HepG2 (cell line): ENCODE results near the gene SLC43A1. TPM values are rescaled to one million over a fixed set of nuclear protein-coding genes. Genes with fewer than 3 reads are reported as not detected.

Source experiments
- ATF2 ChIP-seq: sonication (generic); formaldehyde crosslinking; IDR thresholded peaks from 2 replicates; pipeline ENCODE4 v1.4.0; 2020; ENCODE audit warnings: missing genetic modification reagents
- CCDC6 ChIP-seq: sonication (generic); formaldehyde crosslinking; IDR thresholded peaks from 2 replicates; pipeline ENCODE4 v1.8.1; 2022; ENCODE audit warnings: mild to moderate bottlenecking, missing genetic modification reagents, moderate library complexity
- CHD2 ChIP-seq: IDR thresholded peaks from 2 replicates; pipeline ENCODE4 v1.6.1; 2011; ENCODE audit warnings: low read depth, low read length, improper control_type of control experiment
- ERF ChIP-seq: IDR thresholded peaks from 2 replicates; pipeline ENCODE4 v1.6.1; 2018; ENCODE audit warnings: missing biosample characterization, missing genetic modification reagents
- FIP1L1 ChIP-seq: fragments of 200-400 bp; formaldehyde crosslinking; IDR thresholded peaks from 2 replicates; pipeline ENCODE4 v1.6.1; 2018; ENCODE audit warnings: low read depth, mild to moderate bottlenecking, low read length, moderate library complexity, borderline replicate concordance; ENCODE audit not compliant: insufficient read depth
- IRF9 ChIP-seq: sonication (generic); formaldehyde crosslinking; IDR thresholded peaks from 2 replicates; pipeline ENCODE4 v1.8.0; 2022; ENCODE audit warnings: missing genetic modification reagents, mild to moderate bottlenecking, borderline replicate concordance
- KAT8 ChIP-seq: IDR thresholded peaks from 2 replicates; pipeline ENCODE4 v1.6.1; 2016; ENCODE audit warnings: missing genetic modification reagents, missing compliant biosample characterization
- MLXIP ChIP-seq: sonication (generic); formaldehyde crosslinking; IDR thresholded peaks from 2 replicates; pipeline ENCODE4 v1.9.0; 2021; ENCODE audit warnings: missing genetic modification reagents, borderline replicate concordance
- NR2F6 ChIP-seq, 2 experiments: IDR thresholded peaks; 2 replicates each; pipeline ENCODE4 v1.6.1; 2016; ENCODE audit warnings: antibody characterized with exemption in 1 of 2, mild to moderate bottlenecking in 1 of 2
- PHF5A ChIP-seq: IDR thresholded peaks from one replicate; pipeline ENCODE4 v1.6.1; 2018; ENCODE audit warnings: low read depth, missing genetic modification reagents; ENCODE audit not compliant: unreplicated experiment
- PRPF4 ChIP-seq: fragments of 200-400 bp; formaldehyde crosslinking; IDR thresholded peaks from 2 replicates; pipeline ENCODE4 v1.6.1; 2016; ENCODE audit warnings: low read length, low read depth; ENCODE audit not compliant: poor library complexity, severe bottlenecking
- ZFP62 ChIP-seq: sonication (generic); formaldehyde crosslinking; IDR thresholded peaks from 2 replicates; pipeline ENCODE4 v1.4.0; 2020; ENCODE audit warnings: missing genetic modification reagents
- ZMYM2 ChIP-seq: sonication (generic); formaldehyde crosslinking; IDR thresholded peaks from 2 replicates; pipeline ENCODE4 v1.8.0; 2022; ENCODE audit warnings: mild to moderate bottlenecking, missing genetic modification reagents
- ZNF24 ChIP-seq: fragments of 450-650 bp; IDR thresholded peaks from 2 replicates; pipeline ENCODE4 v1.6.1; 2017; ENCODE audit warnings: antibody characterized with exemption, mild to moderate bottlenecking
- ZNF251 ChIP-seq: sonication (generic); formaldehyde crosslinking; IDR thresholded peaks from 2 replicates; pipeline ENCODE4 v1.9.0; 2021; ENCODE audit warnings: mild to moderate bottlenecking, missing genetic modification reagents
- ZNF670 ChIP-seq: sonication (generic); formaldehyde crosslinking; IDR thresholded peaks from 2 replicates; pipeline ENCODE4 v1.8.0; 2022; ENCODE audit warnings: mild to moderate bottlenecking, missing genetic modification reagents, borderline replicate concordance
- polyA plus RNA-seq, 8 experiments: library from polyadenylated mRNA; depleted of rRNA in 3 of 8; stranded (reverse) in 7 of 8; unstranded in 1 of 8; fragments of >200 nt; fragmentation: Illumina TruSeq in 4 of 8; extraction: Trizol in 4 of 8; gene quantifications; 2 replicates each; pipeline versions ENCODE4 v1.2.1 to v1.2.3, GENCODE V29; 2011 to 2016; ENCODE audit warnings: low read depth in 4 of 8, missing spikeins in 1 of 8, mixed read lengths in 1 of 8; ENCODE audit not compliant: insufficient read depth in 1 of 8
- total RNA-seq, 5 experiments: library from RNA; depleted of rRNA; stranded (reverse); fragments of >200 nt; fragmentation: Illumina TruSeq; extraction: Trizol; gene quantifications; 2 replicates each; pipeline ENCODE4 v1.2.3, GENCODE V29; 2016; ENCODE audit warnings: low read depth in 1 of 5
- TF ChIP-seq, protein P1 (sequence below): sonication (generic); formaldehyde crosslinking; IDR thresholded peaks from 2 replicates; pipeline ENCODE4 v1.5.0; 2020; ENCODE audit warnings: missing genetic modification reagents
- TF ChIP-seq, protein P2 (sequence below): sonication (generic); formaldehyde crosslinking; conservative IDR thresholded peaks from 2 replicates; pipeline ENCODE4 v1.4.0; 2020; ENCODE audit warnings: mild to moderate bottlenecking, missing genetic modification reagents, moderate library complexity

Gene SLC43A1
- total and polyA plus RNA-seq, 2 of the 13 experiments (the other 11 are each of a cell fraction or from before 2014, with no cell fraction given): 72.3 to 87.6 TPM

DNA sequence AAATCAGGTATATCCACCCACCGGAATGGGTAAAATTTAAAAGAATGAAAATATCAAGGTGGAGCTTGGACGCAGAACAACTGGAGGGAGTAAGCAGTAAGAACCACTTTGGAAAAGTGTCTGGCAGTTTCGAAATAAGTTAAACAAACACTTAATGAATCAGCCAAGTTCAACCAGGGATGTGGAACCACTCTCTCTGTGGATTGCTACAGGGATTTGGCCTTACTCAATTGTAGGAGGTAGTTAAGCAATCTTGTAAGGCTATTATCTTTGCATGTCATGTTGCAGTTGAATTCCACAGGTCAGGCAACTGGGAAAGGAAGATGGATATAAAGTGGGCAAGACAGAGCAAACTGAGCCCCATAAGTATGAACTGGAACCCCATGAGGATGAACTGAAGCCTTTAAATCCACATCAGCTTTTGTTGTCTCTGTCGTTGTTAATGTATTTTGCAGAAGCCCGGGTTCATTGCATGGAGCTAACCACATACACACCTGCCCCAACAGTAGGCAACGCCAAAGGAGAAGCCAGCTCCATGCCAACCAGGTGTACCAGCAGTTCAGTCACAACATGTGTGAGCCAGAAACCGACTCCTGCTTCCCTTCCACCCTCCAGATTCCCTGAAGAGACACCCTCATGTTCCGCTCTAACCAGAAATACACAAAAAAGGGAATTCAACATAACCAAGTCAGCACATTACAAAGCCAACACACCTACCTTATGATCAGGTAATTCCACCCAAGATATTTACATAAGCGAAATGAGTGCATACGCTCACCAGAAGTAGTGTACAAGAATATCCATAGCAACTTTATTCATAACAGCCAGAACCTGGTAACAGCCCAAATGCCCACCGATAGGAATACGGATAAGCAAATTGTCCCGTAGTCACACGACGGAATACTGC is 80.6 kb downstream of the SLC43A1 start (continued):
- TF ChIP-seq, protein P1, sequence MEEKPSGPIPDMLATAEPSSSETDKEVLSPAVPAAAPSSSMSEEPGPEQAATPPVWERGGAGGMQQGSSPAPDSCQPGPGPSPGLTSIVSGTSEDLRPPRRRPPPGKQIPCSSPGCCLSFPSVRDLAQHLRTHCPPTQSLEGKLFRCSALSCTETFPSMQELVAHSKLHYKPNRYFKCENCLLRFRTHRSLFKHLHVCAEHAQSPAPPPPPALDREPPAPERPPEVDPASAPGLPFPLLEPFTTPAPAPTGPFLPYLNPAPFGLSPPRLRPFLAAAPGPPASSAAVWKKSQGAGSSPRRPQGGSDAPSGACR (CRISPR knock-in tag): peak; percentile 74; the same call in 1 of the 2 replicates
- TF ChIP-seq KAT8 (peak; percentile 67; the same call in 1 of the 2 replicates), ATF2 (CRISPR knock-in tag) (peak; percentile 63; the same call in 1 of the 2 replicates), CHD2 (no peak), CCDC6 (CRISPR knock-in tag) (peak; percentile 80), ZNF24 (peak; percentile 83), ZMYM2 (CRISPR knock-in tag) (no peak), IRF9 (CRISPR knock-in tag) (no peak), PRPF4 (no peak), ZNF251 (CRISPR knock-in tag) (no peak), FIP1L1 (no peak), NR2F6 (IDR thresholded peaks at IDR 0.05) (peak; percentile 64), NR2F6 (CRISPR knock-in tag; IDR thresholded peaks at IDR 0.05) (peak; percentile 77; the same call in 1 of the 2 replicates), MLXIP (no peak), ZFP62 (CRISPR knock-in tag) (no peak), ZNF670 (no peak), ERF (peak; percentile 66), PHF5A (CRISPR knock-in tag) (peak; percentile 60)
- TF ChIP-seq, protein P2, sequence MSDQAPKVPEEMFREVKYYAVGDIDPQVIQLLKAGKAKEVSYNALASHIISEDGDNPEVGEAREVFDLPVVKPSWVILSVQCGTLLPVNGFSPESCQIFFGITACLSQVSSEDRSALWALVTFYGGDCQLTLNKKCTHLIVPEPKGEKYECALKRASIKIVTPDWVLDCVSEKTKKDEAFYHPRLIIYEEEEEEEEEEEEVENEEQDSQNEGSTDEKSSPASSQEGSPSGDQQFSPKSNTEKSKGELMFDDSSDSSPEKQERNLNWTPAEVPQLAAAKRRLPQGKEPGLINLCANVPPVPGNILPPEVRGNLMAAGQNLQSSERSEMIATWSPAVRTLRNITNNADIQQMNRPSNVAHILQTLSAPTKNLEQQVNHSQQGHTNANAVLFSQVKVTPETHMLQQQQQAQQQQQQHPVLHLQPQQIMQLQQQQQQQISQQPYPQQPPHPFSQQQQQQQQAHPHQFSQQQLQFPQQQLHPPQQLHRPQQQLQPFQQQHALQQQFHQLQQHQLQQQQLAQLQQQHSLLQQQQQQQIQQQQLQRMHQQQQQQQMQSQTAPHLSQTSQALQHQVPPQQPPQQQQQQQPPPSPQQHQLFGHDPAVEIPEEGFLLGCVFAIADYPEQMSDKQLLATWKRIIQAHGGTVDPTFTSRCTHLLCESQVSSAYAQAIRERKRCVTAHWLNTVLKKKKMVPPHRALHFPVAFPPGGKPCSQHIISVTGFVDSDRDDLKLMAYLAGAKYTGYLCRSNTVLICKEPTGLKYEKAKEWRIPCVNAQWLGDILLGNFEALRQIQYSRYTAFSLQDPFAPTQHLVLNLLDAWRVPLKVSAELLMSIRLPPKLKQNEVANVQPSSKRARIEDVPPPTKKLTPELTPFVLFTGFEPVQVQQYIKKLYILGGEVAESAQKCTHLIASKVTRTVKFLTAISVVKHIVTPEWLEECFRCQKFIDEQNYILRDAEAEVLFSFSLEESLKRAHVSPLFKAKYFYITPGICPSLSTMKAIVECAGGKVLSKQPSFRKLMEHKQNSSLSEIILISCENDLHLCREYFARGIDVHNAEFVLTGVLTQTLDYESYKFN (CRISPR knock-in tag): peak; percentile 81
